Endothelial cell of hepatic sinusoid (primary cell): Measurements from ENCODE around the gene ENAH.

Experiments used
- in situ Hi-C: cut with HindIII; loops from 2 replicates; pipeline ENCODE4 v1.10.0; 2017; ENCODE audit warnings: low sequenced_read_pairs

Gene ENAH

GRCh38 chr1:225446595-225446960 is 206.3 kb downstream of the ENAH start:
- in situ Hi-C loops, result no loop called here

GRCh38 chr1:225445639-225446594 is 207.0 kb downstream of the ENAH start:
- in situ Hi-C loops, result no loop called here

- in situ Hi-C loops, result no loop called here
Observed at GRCh38 chr1:225442123-225442505, 210.8 kb downstream of the ENAH start.

- in situ Hi-C loops, result no loop called here
Observed at GRCh38 chr1:225441314-225442122, 211.4 kb downstream of the ENAH start.

- in situ Hi-C loops, result no loop called here
Observed at GRCh38 chr1:225440380-225441221, 212.3 kb downstream of the ENAH start.

- in situ Hi-C loops, result no loop called here
Observed at GRCh38 chr1:225437710-225438437, 215.0 kb downstream of the ENAH start.
